Right cardiac atrium (tissue), 5 donors: ENCODE measurements around the gene CMPK1. TPM values are rescaled to one million over a fixed set of nuclear protein-coding genes. Genes with fewer than 3 reads are reported as not detected.
A peak's percentile ranks its signal among the peaks of the same experiment; 100 is the strongest.

Source experiments
- ATAC-seq, 2 donors: fragments of 200-7000 bp; cut with Tn5 transposase; one replicate each; pipeline versions ENCODE4 v1.8.0 to v1.9.1; 2020; ENCODE audit warnings: moderate library complexity in 2 of 2, mild to moderate bottlenecking in 1 of 2
- DNase-seq, 3 donors: peaks; one replicate each; pipeline ENCODE4 v3.0.0-alpha.2; 2020
- H3K27ac ChIP-seq: one replicate; pipeline ENCODE4 v1.5.1; 2013; ENCODE audit warnings: mild to moderate bottlenecking, low read length, control low read depth, moderate library complexity
- H3K27me3 ChIP-seq: one replicate; pipeline ENCODE4 v1.6.1; 2013; ENCODE audit not compliant: control insufficient read depth, insufficient read depth
- H3K4me1 ChIP-seq: one replicate; pipeline ENCODE4 v1.6.1; 2013; ENCODE audit warnings: low read length; ENCODE audit not compliant: control insufficient read depth, insufficient read depth
- H3K4me3 ChIP-seq: one replicate; pipeline ENCODE4 v1.5.1; 2013; ENCODE audit warnings: low read length, control low read depth
- H3K9me3 ChIP-seq: one replicate; pipeline ENCODE4 v1.6.1; 2013; ENCODE audit warnings: low read length; ENCODE audit not compliant: control insufficient read depth
- WGBS: extraction: QIAGEN DNeasy Blood & Tissue Kit; methylation state at CpG from one replicate; pipeline ENCODE4 v1.1.7; 2013; 5-methylcytosine and 5-hydroxymethylcytosine counted together
- intact Hi-C, 4 donors: fragments of 100-400 bp; cut with DNase I; formaldehyde crosslinking; loops; one replicate each; pipeline versions ENCODE4 v1.11.0 to v1.14.0; 2022 to 2023
- polyA plus RNA-seq: library from polyadenylated mRNA; stranded (reverse); fragments of 200-250 nt; gene quantifications from one replicate; pipeline ENCODE4 v1.2.3, GENCODE V29; 2013
- total RNA-seq, 4 donors: library from RNA; stranded (reverse); fragmentation: NEBNext Ultra II Directional; extraction: Animal tissue kit (Norgen Biotek cat#: 25700); gene quantifications; one replicate each; pipeline ENCODE4 v1.2.1, GENCODE V29; 2021
- donor health status: healthy with polysubstance abuse.
- donor health status: DM: no; HTN: yes; CAD: no.
- donor health status: DM: no; HTN: no; CAD: no.
- donor health status: DM: no; HTN: yes; CAD: no; lungs with severe emphysema.
- donor health status: DM: yes; HTN: yes; CAD: no.

The CMPK1 gene
- total and polyA plus RNA-seq, 5 donors: 53.6 to 103 (median 77.5) TPM

DNA sequence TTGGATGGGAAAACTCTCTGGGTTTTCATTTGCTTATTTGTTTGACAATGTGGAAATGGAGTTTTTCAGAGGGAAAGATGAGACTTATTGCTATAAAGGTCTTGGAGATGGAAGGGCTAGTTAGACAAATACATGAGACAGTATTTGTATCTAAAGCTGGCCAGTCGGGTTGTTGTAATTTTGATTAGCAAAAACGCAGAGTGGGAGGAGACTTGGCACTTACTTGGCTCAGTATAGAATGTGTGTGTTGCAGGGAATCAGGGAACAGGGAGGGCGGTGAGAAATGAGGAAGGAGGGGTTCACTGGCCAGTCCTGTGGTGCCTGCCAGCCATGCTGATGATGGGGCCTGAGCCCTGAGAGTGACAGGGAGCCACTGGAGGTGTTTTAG lies 76.5 kb downstream of the CMPK1 start:
- H3K9me3 ChIP-seq: no peaks in the 10 kb centered on the region
- H3K4me1 ChIP-seq: no peaks in the 10 kb centered on the region
- intact Hi-C loops: no loop called here
- no peak for ATAC-seq
- H3K27ac ChIP-seq: no peak overlapping the region
- H3K4me3 ChIP-seq: no peak overlapping the region
- no peak for DNase-seq
- no peaks in the 10 kb centered on the region for H3K27me3 ChIP-seq
- WGBS: 62% methylated on average over 3 of the region's 3 CpGs

- no peak for ATAC-seq
- H3K27ac ChIP-seq: no peak overlapping the region
- H3K9me3 ChIP-seq: no peaks in the 10 kb centered on the region
- H3K4me3 ChIP-seq: no peak overlapping the region
- no peaks in the 10 kb centered on the region for H3K4me1 ChIP-seq
- WGBS: 60% methylated on average over 2 of the region's 2 CpGs
- intact Hi-C loops: no loop called here
- no peak for DNase-seq
- no peaks in the 10 kb centered on the region for H3K27me3 ChIP-seq
These were observed 77.8 kb downstream of the CMPK1 start for GRCh38 chr1:47411436-47411835.

GRCh38 chr1:47412437-47412836 lies 78.8 kb downstream of the CMPK1 start:
- no peaks in the 10 kb centered on the region for H3K27me3 ChIP-seq
- intact Hi-C loops: no loop called here

DNA sequence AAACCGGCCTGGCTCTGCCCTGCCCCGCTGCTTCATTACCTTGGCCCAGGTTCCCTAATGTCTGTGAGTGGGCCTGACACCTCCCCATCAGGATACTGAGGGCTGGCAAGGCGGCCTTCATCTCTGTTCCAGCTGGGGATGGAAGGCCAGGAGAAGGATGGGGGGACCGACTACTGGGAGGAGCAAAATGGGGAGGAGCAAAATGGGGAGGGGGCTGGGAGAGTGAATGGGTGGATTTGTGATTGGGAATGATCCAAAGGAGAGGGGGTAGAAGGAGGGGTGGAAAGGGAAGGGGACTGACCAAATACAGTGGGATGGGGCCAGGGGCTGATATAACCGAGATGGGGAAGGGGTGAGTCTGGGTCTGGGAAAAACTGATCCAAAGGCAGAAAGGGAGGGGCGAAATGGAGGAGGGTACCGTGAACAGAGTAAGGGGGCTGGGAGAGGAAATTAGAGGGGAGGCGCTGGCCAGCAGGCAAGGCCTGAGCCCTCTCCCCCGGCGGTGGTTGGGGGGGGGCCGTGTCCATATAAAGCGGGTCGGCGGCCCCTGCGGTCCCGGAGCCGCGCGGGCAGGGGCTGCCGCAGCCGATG lies 82.2 kb downstream of the CMPK1 start, which contains the start of gene FOXE3:
Gene FOXE3 (plus strand): TSS at position 558 of the 591 bp plus-strand sequence. CDS start 31 bp downstream, at position 589.
- H3K27me3 ChIP-seq: no peaks in the 10 kb centered on the region
- no peak within 1 kb of the TSS for H3K27ac ChIP-seq
- DNase-seq (no peak), ATAC-seq (no peak)
- H3K9me3 ChIP-seq: no peaks in the 10 kb centered on the region
- H3K4me1 ChIP-seq: peaks cover 2% of the 10 kb centered on the region
- peak within 1 kb of the TSS; percentile 1 for H3K4me3 ChIP-seq
- intact Hi-C loops: no loop called here
- WGBS: 18% methylated on average over 21 of the region's 21 CpGs

More at GRCh38 chr1:47412437-47412836, 78.8 kb downstream of the CMPK1 start:
- Histone ChIP-seq H3K27ac (no peak overlapping the region), H3K9me3 (no peaks in the 10 kb centered on the region), H3K4me3 (no peak overlapping the region), H3K4me1 (peaks cover 2% of the 10 kb centered on the region)
- WGBS: 92% methylated on average over 14 of the region's 14 CpGs
- no peak for ATAC-seq
- DNase-seq: no peak

GRCh38 chr1:47416319-47417169 lies 83.0 kb downstream of the CMPK1 start:
- WGBS: 2% methylated on average over 134 of the region's 134 CpGs
- Histone ChIP-seq H3K9me3 (no peaks in the 10 kb centered on the region), H3K27ac (no peak overlapping the region), H3K4me1 (peaks cover 2% of the 10 kb centered on the region), H3K27me3 (no peaks in the 10 kb centered on the region), H3K4me3 (peak overlapping the region; percentile 1)
- ATAC-seq: no peak
- no peak for DNase-seq
- intact Hi-C loops: no loop called here

GRCh38 chr1:47417170-47418044 lies 83.8 kb downstream of the CMPK1 start:
- ATAC-seq (no peak), DNase-seq (no peak)
- H3K27me3 ChIP-seq: no peaks in the 10 kb centered on the region
- no peaks in the 10 kb centered on the region for H3K9me3 ChIP-seq
- intact Hi-C loops: no loop called here
- WGBS: 27% methylated on average over 39 of the region's 39 CpGs
- H3K4me3 ChIP-seq: no peak overlapping the region
- no peak overlapping the region for H3K27ac ChIP-seq
- H3K4me1 ChIP-seq: peaks cover 2% of the 10 kb centered on the region

- DNase-seq: no peak
- Histone ChIP-seq H3K27ac (no peak overlapping the region), H3K27me3 (no peaks in the 10 kb centered on the region), H3K4me3 (no peak overlapping the region), H3K4me1 (peaks cover 2% of the 10 kb centered on the region), H3K9me3 (no peaks in the 10 kb centered on the region)
- WGBS: 75% methylated on average over 2 of the region's 2 CpGs
- no peak for ATAC-seq
- intact Hi-C loops: no loop called here
These were observed 84.5 kb downstream of the CMPK1 start for GRCh38 chr1:47418122-47418521.

DNA sequence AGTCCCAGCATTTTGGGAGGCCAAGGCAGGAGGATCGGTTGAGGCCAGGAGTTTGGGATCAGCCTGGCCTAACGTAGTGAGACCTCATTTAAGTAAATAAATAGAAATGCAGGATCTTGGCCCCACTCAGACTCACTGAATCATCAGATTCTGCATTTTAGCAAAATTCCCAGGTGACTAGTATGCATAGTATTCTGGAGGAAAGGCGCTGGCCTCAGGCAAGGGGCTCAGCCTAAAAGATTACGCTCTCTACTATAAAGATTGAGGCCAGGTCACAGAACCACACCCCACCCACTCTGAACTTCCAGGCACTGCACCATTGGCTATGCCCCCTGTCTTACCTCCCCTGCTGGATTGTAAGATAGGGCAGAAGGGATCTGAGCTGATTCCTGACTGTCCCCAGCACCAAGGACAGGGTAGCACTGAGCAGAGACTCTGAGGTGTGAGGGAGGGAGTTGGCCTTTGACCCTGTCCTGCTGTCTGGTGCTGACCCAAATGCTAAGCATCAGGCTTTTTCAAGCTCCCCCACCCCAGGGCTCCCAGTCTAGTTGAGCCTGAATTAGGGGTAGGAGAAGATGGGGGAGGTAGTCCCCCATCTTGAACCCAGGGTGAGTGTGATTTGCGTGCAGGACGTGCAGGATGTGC lies 85.2 kb downstream of the CMPK1 start:
- DNase-seq (no peak), ATAC-seq (no peak)
- no peaks in the 10 kb centered on the region for H3K27me3 ChIP-seq
- no peaks in the 10 kb centered on the region for H3K9me3 ChIP-seq
- peaks cover 2% of the 10 kb centered on the region for H3K4me1 ChIP-seq
- H3K4me3 ChIP-seq: no peak overlapping the region
- H3K27ac ChIP-seq: no peak overlapping the region
- 89% methylated on average over 6 of the region's 6 CpGs for WGBS
- intact Hi-C loops: no loop called here

- ATAC-seq: no peak
- Histone ChIP-seq H3K9me3 (no peaks in the 10 kb centered on the region), H3K27me3 (no peaks in the 10 kb centered on the region), H3K27ac (no peak overlapping the region), H3K4me3 (no peak overlapping the region), H3K4me1 (peaks cover 2% of the 10 kb centered on the region)
- DNase-seq: no peak
- intact Hi-C loops: loop anchor here in 2 of 4 donors (10.0 kb wide), 1 partner anchor 236 kb away; no protein-coding TSS in a partner anchor
- WGBS: 82% methylated on average over 4 of the region's 4 CpGs
These were observed 87.0 kb downstream of the CMPK1 start for GRCh38 chr1:47420547-47420946.

DNA sequence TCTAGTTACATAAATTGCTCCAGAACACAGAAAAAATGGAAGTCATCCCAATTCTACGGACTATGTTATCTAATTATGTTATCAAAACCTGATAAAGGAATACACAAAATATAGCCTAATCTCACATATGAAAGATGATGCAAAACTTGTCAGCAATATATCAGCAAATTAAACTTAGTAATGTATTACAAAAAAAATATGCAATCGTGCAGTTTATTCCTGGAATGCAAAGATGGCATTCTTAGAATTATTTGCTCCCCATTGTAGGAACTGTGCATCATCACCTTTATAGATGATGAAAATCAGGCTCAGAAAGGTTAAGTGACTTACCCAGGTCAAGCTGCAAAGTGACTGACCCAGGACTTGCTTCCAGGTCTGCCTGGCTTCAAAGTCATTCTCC lies 90.3 kb downstream of the CMPK1 start:
- Histone ChIP-seq H3K27ac (no peak overlapping the region), H3K4me3 (no peak overlapping the region), H3K27me3 (no peaks in the 10 kb centered on the region), H3K9me3 (no peaks in the 10 kb centered on the region), H3K4me1 (no peaks in the 10 kb centered on the region)
- DNase-seq (no peak), ATAC-seq (no peak)
- intact Hi-C loops: loop anchor here in 2 of 4 donors (10.0 kb wide), 1 partner anchor 239 kb away; no protein-coding TSS in a partner anchor
- 27% methylated on average over 2 of the region's 2 CpGs for WGBS
